ENCODE results near the gene VAMP3. TPM values are rescaled to one million over a fixed set of nuclear protein-coding genes. Genes with fewer than 3 reads are reported as not detected.

Gene VAMP3
- total and polyA plus RNA-seq, 9 of the 15 experiments (the other 6 are each of a cell fraction or from before 2014, with no cell fraction given): 27.1 to 71.3 (median 47.5) TPM

DNA sequence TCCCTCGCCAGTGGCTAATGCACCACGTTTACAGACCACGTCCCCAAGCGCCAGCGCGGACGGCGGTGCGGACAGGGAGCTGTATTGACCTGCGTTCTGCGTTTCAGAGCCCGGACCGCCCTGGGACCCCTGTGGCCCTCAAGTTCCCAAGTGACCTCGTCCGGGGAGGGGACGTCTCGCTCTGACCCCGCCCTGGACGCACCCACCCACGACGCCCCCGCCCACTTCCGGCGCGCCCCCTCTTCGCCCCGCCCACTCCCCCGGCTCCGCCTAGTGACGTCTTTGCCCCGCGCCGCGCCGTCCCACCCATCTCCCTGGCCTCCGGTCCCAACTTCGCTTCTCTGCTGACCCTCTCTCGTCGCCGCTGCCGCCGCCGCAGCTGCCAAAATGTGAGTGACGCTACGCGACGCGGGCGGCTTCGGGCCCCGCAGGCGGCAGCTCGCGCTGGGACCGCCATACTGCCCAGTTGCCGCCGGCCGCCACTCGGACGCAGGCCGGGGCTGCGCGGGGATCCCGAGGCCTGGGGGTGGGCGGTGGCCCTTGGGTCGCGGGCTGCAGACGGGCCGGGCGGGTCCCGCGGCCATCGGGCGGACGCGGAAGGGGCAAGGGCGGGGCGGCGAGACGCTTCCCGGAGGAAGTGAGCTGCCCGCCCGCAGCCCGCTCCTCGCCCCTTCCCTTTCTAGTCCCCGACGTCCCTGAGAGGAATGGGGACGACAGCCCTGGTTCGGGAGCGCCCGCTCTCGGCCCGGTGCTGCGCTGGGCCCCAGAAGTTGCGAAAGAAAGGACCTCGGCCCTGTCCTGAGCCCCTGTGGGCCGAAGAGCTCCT is at the start of gene VAMP3 (continued):
- peak; percentile 98 for TF ChIP-seq RBBP5 (IDR thresholded peaks at IDR 0.05; ENCODE audit: borderline replicate concordance, insufficient read depth, low read length, poor library complexity, severe bottlenecking)
- TF ChIP-seq, protein P1, sequence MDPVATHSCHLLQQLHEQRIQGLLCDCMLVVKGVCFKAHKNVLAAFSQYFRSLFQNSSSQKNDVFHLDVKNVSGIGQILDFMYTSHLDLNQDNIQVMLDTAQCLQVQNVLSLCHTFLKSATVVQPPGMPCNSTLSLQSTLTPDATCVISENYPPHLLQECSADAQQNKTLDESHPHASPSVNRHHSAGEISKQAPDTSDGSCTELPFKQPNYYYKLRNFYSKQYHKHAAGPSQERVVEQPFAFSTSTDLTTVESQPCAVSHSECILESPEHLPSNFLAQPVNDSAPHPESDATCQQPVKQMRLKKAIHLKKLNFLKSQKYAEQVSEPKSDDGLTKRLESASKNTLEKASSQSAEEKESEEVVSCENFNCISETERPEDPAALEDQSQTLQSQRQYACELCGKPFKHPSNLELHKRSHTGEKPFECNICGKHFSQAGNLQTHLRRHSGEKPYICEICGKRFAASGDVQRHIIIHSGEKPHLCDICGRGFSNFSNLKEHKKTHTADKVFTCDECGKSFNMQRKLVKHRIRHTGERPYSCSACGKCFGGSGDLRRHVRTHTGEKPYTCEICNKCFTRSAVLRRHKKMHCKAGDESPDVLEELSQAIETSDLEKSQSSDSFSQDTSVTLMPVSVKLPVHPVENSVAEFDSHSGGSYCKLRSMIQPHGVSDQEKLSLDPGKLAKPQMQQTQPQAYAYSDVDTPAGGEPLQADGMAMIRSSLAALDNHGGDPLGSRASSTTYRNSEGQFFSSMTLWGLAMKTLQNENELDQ (CRISPR knock-in tag; IDR thresholded peaks at IDR 0.05; ENCODE audit: borderline replicate concordance): no peak
- TF ChIP-seq, protein P2, sequence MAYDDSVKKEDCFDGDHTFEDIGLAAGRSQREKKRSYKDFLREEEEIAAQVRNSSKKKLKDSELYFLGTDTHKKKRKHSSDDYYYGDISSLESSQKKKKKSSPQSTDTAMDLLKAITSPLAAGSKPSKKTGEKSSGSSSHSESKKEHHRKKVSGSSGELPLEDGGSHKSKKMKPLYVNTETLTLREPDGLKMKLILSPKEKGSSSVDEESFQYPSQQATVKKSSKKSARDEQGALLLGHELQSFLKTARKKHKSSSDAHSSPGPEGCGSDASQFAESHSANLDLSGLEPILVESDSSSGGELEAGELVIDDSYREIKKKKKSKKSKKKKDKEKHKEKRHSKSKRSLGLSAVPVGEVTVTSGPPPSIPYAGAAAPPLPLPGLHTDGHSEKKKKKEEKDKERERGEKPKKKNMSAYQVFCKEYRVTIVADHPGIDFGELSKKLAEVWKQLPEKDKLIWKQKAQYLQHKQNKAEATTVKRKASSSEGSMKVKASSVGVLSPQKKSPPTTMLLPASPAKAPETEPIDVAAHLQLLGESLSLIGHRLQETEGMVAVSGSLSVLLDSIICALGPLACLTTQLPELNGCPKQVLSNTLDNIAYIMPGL (CRISPR knock-in tag; IDR thresholded peaks at IDR 0.05): 0 out of 2 replicates have a peak, but pooled peaks have one; percentile 3
- TF ChIP-seq LCOR (CRISPR knock-in tag; IDR thresholded peaks at IDR 0.05): peak; percentile 56; the same call in 1 of the 2 replicates
- TF ChIP-seq NFYB (IDR thresholded peaks at IDR 0.05; ENCODE audit: extremely low read depth, insufficient read length): no peak
- TF ChIP-seq KHSRP (IDR thresholded peaks at IDR 0.05): peak; percentile 53; the same call in 1 of the 2 replicates
- no peak for TF ChIP-seq BCL6 (CRISPR knock-in tag; IDR thresholded peaks at IDR 0.05)
- TF ChIP-seq MYC (IDR thresholded peaks at IDR 0.05; ENCODE audit: low read depth, low read length): peak; percentile 33; the same call in 1 of the 2 replicates
- TF ChIP-seq MYC (CRISPR knock-in tag; IDR thresholded peaks at IDR 0.05; ENCODE audit: borderline replicate concordance, low read depth): no peak
- TF ChIP-seq SAP30 (IDR thresholded peaks at IDR 0.05; ENCODE audit: borderline replicate concordance, insufficient read depth, low read depth, low read length, poor library complexity, severe bottlenecking): peak; percentile 86
- TF ChIP-seq, protein P3, sequence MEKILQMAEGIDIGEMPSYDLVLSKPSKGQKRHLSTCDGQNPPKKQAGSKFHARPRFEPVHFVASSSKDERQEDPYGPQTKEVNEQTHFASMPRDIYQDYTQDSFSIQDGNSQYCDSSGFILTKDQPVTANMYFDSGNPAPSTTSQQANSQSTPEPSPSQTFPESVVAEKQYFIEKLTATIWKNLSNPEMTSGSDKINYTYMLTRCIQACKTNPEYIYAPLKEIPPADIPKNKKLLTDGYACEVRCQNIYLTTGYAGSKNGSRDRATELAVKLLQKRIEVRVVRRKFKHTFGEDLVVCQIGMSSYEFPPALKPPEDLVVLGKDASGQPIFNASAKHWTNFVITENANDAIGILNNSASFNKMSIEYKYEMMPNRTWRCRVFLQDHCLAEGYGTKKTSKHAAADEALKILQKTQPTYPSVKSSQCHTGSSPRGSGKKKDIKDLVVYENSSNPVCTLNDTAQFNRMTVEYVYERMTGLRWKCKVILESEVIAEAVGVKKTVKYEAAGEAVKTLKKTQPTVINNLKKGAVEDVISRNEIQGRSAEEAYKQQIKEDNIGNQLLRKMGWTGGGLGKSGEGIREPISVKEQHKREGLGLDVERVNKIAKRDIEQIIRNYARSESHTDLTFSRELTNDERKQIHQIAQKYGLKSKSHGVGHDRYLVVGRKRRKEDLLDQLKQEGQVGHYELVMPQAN (IDR thresholded peaks at IDR 0.05; ENCODE audit: borderline replicate concordance): peak; percentile 75; the same call in 1 of the 2 replicates
- TF ChIP-seq TAF9B (IDR thresholded peaks at IDR 0.05; ENCODE audit: partially characterized antibody): no peak
- TF ChIP-seq, protein P4, sequence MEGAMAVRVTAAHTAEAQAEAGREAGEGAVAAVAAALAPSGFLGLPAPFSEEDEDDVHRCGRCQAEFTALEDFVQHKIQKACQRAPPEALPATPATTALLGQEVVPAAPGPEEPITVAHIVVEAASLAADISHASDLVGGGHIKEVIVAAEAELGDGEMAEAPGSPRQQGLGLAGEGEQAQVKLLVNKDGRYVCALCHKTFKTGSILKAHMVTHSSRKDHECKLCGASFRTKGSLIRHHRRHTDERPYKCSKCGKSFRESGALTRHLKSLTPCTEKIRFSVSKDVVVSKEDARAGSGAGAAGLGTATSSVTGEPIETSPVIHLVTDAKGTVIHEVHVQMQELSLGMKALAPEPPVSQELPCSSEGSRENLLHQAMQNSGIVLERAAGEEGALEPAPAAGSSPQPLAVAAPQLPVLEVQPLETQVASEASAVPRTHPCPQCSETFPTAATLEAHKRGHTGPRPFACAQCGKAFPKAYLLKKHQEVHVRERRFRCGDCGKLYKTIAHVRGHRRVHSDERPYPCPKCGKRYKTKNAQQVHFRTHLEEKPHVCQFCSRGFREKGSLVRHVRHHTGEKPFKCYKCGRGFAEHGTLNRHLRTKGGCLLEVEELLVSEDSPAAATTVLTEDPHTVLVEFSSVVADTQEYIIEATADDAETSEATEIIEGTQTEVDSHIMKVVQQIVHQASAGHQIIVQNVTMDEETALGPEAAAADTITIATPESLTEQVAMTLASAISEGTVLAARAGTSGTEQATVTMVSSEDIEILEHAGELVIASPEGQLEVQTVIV (CRISPR knock-in tag; IDR thresholded peaks at IDR 0.05; ENCODE audit: borderline replicate concordance): 0 out of 2 replicates have a peak, but pooled peaks have one; percentile 59
- peak; percentile 95; the same call in 1 of the 2 replicates for TF ChIP-seq PHF8 (IDR thresholded peaks at IDR 0.05; ENCODE audit: borderline replicate concordance, low read length)
- TF ChIP-seq CEBPB (tag; IDR thresholded peaks at IDR 0.05): peak; percentile 75
- TF ChIP-seq, protein P5, sequence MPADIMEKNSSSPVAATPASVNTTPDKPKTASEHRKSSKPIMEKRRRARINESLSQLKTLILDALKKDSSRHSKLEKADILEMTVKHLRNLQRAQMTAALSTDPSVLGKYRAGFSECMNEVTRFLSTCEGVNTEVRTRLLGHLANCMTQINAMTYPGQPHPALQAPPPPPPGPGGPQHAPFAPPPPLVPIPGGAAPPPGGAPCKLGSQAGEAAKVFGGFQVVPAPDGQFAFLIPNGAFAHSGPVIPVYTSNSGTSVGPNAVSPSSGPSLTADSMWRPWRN (IDR thresholded peaks at IDR 0.05; ENCODE audit: low read depth): no peak
